ENCODE data around the gene MGLL.

Gene MGLL

GRCh38 chr3:127809611-127810010, 12.7 kb downstream of the MGLL start:
- DNase-seq, result peak in 1 of 14 donors; percentile 53

DNA sequence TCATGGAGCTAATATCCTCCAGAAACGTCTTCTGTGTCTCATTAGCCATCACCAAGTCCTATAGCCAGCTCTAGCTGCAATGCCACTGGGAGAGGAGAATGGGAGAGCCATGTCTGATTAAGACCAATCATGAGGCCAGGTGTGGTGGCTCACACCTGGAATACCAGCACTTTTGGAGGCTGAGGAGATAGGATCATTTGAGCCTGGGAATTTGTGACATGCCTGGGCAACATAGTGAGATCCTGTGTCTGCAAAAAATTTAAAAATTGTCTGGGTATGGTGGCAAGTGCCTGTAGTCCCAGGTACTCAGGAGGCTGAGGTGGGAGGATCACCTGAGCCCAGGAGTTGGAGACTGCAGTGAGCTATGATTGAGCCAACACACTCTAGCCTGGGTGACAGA, 13.1 kb downstream of the MGLL start:
- no peak for DNase-seq

DNA sequence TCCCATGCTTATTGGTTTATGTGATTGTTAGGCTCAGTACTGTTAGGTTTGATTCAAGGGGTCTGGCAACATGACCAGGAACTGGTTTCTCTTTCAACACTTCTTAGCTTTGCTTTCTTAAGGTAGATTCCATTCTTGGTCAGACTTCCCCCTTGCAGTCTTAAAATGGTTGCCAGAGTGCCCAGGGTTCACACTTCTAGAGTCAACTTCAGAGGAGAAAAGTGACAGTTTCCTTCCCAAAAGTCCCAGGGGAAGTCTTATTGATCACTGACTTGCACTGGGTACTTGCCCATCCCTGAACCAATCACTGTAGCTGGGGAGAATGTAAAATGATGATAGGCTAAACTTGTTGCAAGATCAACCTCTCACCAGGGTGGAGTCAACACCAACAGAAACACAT, 14.1 kb downstream of the MGLL start:
- DNase-seq, result no peak

DNA sequence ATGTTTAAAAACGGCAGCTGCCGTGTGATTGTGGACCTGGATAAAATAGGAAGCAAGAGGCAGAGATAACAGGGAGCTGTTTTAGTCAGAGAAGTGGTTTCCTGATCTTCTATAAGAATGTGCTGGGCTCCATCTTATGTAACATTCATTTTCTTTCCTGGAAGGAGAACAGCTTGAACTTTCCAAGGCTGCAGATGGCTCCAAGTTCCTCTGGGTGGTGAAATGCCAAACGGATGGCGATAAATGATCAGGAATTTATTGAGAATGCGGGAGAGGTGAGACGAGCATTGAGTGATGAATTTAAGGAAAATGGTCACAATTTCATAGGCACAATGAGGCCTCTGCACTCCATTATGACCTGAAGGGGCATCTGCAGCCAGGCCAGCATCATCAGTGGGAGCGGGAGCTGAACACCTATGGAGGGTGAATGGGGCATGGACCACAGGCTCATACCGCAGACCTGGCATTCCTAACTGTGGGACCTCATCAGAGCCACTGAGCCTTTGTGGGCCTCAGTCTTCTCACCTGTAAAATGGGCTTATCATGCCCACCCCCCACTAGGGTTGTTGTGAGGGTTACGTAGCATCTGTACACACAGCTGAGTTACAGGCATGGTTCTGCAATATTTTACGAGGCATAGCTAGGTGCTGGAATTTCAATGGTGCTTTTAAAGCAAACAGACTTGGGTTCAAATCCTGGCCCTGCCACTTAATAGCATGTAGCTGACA, 17.1 kb downstream of the MGLL start:
- no peak for DNase-seq

- no peak for DNase-seq
These were observed 18.2 kb downstream of the MGLL start for GRCh38 chr3:127804141-127804540.

DNA sequence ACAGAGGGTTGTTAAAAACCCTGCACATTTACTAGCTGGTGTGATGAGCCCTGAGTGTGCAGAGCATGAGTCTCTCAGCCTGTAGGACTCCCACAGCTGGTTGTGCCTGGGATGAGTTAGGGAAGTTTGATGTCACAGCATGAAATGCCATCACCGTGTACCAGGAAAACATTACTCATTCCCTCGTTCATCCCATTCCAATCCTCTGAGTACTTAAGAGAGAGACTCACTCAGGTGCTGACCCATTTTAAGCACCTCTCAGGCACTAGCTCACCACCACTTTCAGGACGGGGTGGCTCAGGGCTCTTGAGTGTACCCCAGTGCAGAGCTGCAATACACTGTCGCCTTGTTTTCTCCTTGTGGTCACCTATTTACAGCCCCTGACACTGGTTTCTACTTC, 18.7 kb downstream of the MGLL start:
- no peak for DNase-seq

- no peak for DNase-seq
These were observed 19.7 kb downstream of the MGLL start for GRCh38 chr3:127802606-127803005.

- no peak for DNase-seq
These were observed 20.5 kb downstream of the MGLL start for GRCh38 chr3:127801731-127802313.

- DNase-seq, result no peak
These were observed 21.8 kb downstream of the MGLL start for GRCh38 chr3:127800508-127800907.

DNA sequence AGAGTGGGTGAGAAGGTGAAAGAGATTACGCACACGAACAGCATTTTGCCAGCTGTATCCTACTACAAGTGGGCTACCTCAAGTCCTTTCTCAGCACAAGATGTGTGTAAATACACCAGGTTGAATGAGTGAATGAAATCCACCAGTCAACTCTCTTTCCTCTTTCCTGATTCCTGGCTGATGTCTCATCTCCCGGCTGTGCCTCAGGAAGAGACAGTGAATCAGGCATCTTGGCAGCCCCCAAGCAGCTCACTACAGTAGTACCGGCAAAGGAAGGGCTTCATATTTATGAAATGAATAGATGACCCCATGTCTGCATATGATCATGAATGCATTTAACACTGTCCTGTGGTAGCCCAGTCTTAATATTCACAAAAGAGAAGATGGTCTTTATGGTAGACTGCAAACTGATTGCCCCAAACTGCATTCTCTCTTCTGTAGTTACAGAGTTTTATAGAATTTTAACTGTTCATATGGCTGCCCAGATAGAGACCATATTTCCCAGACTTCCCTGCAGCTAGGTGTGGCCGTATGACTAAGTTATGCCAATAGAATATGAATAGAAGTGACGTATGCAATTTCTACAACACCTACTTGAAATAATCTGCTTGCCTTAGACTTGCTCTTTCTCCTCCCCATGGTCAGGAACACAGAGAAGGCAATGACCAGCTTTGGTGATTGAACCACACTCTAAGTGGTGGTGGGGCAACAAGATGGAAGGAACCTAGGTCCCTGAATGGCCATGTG, 22.7 kb downstream of the MGLL start:
- no peak for DNase-seq

DNA sequence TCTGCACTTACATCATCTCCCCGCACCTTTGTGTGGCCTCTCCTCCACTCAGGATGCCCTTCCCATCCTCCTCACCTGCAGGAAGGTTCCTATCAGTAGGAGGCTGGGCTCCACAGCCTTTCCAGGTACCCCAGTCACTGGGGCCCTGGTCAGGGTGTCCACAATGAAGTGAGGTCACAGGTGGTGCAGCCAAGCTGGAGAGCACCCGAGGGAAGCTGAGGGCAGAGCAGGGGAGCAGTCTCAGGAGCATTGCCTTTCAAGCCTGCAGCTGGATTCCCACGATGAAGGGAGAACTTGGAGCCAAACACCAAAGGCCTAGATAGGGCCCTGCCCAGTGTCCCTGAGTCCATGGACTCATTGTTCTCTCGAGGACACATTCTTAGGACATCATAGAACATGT, 23.6 kb downstream of the MGLL start:
- no peak for DNase-seq

DNA sequence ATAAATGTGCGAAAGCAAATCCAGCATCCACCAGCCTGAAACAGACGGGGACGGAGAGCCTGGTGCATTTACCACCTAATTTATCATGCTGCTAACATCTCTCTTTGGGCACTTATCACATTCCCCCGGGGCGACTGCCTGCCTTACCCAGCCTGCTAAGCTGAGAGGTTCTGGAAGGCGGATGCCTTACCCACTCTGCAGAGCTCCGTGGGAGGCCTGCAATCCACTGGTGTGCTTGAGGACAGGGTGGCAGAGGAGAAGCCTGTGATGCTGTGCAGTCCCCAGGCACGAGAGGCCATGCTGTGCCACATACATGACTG, 25.5 kb downstream of the MGLL start:
- no peak for DNase-seq

GRCh38 chr3:127796045-127796830, 26.1 kb downstream of the MGLL start:
- peak in 1 of 14 donors; percentile 68 for DNase-seq

DNA sequence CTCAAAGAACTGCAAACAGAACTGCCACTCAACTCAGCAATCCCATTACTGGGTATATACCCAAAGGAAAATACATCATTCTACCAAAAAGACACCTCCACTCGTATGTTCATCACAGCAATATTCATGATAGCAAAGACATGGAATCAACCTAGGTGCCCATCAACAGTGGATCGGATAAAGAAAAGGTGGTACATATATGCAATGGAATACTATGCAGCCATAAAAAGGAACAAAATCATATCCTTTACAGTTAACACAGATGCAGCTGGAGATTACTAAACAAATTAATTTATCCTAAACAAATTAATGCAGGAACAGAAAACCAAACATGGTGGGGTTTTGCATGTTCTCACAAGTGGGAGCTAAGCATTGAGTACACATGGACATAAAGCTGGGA, 27.3 kb downstream of the MGLL start:
- no peak for DNase-seq

GRCh38 chr3:127794402-127794801, 27.9 kb downstream of the MGLL start:
- no peak for DNase-seq

GRCh38 chr3:127792541-127793292, 29.6 kb downstream of the MGLL start:
- DNase-seq, result no peak

DNA sequence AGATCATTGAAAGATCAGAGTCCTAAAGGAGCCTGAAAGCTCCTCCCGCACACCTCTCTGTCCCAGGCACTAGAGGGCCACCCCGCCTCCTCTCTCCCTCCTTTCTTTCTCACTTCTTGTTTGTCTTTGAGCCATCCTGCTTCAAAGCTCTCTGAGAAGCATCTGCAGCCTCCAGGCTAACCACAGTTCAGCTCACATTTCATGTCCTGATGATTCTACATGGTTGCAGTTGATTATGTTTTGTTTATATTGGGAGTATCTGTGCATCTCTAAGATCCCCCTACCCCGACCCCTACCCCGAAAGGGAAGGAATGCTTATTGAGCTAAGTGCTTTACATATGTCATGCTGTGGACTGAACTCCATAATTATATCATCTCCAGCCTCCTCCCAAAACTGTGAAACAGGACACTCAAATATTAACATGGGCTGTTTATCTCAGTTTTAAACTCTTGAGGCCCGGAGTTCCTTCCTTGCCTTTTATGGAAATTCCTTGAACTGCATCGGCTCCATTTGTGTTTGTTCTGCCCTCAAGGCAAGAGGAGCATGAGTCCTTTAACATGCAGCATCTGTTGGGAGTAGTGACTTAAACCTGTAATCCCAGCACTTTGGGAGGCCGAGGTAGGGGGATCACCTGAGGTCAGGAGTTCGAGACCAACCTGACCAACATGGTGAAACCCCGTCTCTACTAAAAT, 30.9 kb downstream of the MGLL start:
- no peak for DNase-seq

GRCh38 chr3:127790882-127791183, 31.5 kb downstream of the MGLL start:
- no peak for DNase-seq

DNA sequence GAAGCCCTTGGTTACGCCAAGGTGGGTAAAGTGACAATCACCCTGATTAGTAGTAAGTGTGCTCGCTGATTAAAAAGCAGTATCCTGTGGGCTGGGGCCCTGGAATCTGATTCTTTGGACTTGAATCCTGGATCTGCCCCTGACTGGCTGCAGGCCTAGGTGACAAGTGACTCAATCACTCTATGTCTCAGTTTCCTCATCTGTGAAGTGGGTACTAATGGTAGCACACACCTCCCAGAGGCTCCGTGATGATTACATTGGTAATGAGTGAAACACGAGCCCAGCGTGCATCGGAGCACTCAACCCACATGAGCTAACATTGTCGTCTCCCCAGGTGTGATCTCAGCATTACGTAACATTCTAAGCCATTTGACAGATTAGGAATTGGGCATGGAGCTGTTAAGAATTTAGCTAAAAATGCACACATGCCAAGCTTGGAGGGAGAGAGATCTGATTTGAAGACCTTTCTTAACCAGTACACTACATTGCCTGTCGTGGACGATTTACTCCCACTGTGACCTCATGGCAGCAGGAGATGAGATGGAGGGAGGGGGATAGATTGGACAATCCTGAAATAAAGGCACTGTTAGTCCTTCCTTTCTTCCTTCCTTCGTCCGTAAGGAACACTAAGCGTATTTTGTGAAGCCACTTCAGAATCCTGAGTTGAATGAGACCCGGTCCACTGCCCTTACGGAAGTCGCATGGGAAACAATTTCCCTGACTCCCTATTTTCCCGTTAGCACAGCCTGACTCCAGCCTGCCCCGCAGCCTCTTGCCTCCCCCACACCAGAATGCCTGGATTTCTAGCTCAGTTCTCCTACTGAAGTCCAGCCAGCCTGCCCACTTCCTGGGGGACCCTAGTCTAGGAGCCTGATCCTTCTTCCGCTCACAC, 32.1 kb downstream of the MGLL start:
- no peak for DNase-seq

GRCh38 chr3:127789051-127789450, 33.3 kb downstream of the MGLL start:
- no peak for DNase-seq

DNA sequence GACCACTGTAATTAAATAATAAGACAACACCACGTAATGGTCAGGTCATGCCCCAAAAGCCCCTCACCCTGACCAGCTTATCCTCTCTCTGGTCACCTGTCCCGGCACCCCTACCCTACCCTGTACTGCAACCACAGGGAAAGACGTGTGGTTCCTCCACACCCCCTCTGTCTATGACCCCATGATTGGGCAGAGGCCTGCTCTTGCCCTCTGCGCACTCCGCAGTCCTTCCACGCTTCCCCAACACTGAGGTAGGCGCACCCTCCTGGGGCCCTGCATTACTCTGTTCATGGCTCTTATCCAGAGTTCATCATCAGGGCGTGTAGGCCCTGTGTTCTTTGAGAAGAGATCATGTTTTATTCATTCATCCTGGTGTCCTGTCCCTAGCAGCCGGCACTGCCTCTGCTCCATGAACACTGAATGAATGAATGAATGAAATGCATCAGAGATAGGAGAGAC, 33.8 kb downstream of the MGLL start:
- no peak for DNase-seq

Data from C1 segment of cervical spinal cord (tissue), 14 donors.